COR-L47 (cell line): Measurements from ENCODE around the gene FANCC.

Experiments
- DNase-seq: peaks from one replicate; lab custom pipeline; 2025; lab: John Stamatoyannopoulos, UW

FANCC gene

DNA sequence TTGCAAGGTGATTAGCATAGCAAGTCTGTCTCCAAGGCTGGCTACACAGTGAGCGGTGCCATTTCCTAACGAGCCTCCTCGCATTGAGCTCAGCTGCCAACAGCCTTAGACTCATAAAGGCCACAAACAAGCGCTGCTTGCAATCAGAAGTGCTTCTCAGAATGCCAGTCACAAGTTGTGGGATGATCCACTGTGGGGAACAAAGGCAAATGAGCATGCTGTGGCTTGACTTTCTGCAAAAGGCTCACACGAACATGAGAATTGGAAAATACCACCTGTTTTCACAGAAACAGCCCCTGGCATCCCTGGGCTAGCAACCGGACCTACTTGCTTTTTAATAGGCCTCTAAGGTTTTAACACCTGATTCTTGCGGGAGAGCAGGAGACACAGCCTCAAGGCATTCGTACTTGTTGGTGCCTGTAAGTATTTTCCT is 215.5 kb downstream of the FANCC start:
- no peak for DNase-seq

DNA sequence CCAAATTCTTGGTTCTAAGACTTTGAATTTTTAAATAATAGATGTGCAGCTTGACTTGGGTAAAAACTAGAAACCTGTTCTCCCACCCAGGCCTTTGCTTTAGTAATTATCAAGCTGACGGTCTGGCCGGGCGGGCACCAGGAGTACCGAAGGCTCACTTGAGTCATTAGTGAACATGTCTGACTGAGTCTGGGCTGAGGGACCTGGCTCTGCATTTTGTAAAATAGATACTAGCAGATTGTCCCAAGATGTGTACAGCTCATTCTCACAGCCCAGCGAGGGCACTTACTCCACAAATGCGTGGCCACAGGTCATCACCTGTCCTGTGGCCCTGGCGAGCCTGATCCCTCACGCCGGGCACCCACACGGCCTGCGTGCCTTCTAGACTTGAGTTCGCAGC is 216.2 kb downstream of the FANCC start:
- DNase-seq, result no peak

DNA sequence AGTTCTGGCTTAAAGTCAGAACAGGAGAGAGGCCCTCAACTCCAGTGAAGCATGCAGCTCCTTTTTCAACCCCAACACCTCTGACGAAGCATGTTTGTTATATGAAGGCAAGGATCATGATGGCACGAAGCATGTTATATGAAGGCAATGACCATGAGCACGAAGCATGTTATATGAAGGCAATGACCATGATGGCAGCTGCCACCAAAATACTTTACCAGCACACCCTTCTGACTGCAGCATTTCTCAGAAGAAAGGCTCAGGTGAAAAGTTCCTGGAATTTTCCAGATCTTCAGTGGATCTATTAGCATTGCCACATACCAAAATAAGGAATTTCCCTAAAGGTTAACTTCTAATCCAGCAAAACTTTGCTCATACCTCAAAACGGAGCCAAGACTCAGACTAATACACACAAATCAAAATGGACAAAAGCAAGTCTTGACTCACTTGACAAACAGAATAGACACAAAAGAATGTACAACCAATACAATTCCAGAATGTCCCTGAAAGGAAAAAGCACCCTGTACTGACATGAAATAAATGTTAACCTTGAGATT is 217.4 kb downstream of the FANCC start:
- DNase-seq, result no peak

DNA sequence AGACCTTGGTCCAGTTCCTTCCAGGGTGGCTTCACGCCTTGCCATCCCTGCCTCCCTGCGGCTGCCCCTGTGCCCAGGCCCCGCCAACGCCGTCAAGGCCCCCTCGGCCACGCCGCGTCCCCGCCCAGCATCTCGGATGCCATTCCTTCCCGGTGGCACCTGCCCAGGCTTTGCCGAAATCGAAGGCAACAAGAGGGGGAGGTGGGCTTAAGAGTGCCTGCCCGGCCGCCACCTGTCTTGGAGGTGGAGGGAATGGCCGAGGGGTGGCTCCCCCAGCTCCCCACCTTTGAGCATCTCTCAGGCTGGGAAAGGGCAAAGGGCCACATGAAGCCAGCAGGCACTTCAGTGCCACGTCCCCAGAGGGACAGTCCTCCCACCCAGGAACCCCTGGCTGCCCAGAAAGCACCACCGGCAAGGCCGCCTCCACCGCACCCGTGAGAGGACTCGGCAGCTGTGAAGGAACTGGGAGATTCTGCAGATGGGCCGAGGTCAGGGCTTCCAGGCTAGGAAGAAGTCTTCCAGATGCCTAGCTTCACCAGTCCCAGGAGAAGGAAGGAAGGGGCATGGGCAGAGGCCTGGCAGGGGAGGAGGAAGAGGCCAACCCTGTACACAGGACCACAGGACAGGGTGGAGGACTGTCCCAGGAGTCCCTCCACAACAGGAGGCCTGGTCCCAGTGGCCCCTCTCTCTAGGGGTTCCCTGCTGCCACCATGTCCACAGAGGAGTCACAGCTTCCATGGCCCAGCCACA is 218.0 kb downstream of the FANCC start:
- DNase-seq, result no peak

DNA sequence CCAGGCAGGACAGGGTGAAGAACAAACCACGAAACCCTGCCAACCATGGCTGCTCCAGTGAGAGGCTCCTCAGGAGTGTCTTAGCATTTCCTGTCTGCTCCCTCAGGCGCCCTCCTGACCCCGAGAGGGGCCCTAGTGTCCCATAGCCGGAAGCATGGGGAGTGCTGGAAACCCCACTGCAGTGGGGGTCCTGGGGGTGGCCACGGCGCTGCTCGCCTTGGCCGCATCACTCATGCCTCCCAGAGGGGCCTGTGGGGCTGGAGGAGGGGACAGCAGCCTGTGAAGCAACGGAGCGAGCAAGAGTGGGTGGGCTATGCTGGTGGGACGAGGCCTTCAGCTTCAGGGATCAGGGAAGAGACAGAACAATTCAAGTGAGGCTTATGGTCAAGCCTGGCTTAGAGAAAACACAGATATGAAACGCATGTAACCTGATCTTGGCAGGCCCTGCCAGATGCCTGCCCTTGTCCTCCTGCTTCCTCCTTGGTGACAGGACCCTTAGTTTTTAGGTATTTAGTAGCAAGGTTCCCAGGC is 219.1 kb downstream of the FANCC start:
- no peak for DNase-seq

DNA sequence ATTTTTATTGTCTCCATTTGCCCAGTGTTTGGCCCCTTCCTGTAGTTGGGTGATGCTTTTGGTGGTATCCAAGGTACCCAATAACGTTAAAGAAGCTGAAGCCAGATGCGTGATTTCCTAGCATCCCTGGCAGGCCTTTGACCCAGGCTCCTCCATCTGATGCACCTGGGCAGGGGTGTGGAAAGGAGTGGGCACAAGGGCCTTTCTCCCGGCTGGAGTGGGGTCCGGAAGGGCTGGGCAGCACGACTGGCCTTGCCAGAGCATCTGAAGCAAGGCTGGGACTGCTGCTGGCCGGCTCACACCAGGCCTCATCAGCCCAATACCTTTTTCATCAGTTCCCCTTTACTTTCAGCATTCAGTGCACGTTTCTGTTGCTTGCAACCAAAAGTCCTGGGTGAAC is 220.2 kb downstream of the FANCC start:
- DNase-seq, result no peak

DNA sequence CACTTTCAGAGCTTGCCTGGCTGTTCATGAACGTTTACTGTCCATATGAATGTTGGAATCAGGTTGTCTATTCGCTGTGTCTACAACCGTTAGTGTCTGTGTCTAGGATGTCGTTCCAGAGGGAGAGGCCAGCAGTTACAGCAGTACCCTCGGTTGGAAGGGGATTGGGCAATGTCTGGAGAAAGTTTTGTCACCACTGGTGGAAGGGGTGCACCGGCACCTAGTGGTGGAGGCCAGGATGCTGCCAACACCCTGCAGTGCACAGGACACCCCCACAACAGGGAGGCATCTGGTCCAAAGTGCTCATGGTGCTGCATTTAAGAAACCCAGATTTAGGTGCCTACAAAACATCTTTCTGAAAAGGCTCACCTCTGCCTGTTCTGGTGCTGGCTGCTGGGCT is 220.7 kb downstream of the FANCC start:
- DNase-seq, result no peak

DNA sequence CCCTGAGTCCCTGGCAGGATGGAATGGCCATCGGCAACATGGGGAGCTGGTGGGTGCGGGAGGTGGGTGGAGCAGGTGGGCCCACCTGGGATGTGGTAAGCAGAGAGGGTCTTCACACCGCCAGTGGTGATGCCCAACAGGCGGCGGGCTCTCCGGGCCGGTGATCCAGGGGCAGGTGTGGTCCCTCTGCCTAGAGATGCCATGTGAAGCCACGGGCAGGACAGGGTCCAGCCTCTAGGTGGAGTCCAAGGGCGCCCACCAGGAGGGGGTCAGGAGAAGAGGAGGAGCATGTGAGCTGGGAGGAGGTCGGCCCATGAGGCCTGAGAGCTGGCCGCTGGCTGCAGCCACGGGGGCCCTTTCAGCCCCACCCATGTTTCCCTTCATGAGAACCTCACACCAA is 221.1 kb downstream of the FANCC start:
- no peak for DNase-seq

DNA sequence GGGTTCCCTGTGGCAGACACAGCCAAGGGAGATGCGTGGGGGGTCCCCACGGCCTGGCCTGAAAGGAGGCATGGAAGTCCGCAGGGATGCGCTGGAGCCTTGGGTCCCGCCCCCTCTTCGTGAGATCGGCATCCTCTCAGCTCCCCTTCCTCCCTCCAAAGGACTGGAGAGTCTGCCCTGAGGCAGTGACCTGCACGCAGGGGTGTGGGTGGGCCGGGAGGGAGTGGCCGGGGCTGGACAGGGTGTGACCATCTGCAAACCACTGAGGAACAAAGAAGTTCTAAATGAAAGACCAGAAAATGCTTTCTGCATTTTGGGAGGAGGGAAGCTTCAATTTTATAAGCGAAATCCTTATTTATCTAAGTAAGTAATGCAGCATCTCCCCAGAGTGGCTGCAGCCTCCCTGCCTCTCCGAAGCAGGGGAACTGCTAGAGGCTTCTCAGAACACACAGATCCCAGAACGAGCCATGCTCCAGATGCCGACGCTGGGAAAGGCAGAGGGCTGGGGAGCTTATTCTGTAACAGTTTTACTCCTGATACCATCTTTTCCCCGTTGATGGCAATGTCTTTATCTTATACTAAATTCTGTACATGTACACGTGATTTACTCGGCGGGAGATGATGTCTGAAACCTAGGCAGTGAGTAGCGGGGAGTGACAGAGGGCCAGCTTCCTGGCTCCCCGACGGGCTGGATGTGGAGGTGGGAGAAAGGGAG is 221.7 kb downstream of the FANCC start:
- DNase-seq, result no peak

DNA sequence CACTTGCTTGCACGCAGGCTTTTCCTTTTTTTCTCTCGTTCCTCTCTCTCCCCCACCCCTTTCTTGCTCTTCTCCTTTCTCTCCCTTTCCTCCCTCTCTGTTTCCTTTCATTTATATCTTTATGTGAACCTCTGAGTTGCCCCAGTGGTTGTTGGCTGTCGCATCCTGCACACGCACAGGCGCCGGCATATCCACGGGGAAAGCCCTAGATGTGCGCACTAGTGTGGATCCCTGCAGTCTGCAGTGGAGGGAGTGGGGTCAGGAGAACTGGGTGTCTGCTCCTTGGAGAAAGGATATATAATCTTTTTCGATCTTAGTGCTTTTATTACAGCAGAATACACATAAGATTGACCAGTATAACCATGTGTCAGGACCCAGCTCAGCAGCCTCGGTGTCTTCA is 223.5 kb downstream of the FANCC start:
- no peak for DNase-seq

DNA sequence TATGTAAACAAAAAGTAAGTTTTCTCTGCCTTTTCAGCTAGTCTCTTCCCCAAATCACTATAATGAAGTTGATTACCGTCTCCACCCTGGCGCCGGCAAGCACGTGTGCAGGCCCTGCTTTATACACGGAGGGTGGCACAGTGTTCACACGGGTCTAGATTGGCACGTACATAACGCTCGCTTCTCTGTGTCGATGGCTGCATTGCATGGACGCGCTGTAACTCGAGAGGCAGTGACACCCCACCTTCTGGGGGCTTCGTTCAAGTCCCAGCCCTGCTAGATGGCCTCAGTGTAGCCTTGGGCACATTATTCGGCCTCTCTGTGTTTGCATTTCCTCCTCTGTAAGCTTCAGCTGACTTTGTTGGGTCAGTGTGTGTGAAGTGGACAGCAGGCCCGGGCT is 223.9 kb downstream of the FANCC start:
- DNase-seq, result no peak

DNA sequence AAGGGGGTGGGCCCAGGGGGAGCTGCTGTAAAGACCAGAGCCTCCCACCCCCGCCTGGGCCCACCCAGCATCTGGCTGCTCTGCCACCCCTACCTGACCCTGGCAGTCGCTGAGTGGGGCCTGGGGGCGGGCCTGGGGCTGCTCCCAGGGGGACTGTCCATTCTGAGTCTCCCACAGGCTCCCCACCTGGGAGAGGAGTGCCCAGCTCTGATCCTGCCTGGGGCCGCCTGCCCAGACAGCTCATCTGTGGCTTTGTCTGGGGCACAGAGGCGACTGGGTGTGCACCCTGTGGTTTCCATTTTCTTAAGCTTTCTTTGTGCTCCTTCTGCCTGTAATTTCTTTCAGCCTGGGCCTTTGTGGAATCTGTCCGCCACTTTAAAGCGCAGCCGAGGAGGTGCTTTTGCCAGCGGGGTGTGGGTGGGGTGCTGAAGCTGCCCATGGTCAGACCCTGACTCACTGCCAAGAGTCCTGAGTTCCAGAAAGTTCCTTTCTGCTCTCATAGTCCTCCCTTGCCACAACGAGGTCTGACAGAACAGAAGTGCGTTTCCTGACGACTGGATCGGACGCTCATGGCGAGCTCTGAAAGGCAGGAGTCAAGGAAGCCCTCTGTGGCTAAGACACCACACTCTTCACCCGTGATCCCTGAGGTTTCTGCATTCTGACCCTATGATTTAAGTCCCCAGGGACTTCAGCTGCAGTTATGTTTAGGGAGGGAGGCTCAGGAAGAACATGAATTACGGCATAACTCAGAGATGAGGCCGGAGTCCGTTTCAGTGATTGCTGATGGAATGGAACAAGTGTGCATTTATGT is 225.0 kb downstream of the FANCC start:
- DNase-seq, result no peak

DNA sequence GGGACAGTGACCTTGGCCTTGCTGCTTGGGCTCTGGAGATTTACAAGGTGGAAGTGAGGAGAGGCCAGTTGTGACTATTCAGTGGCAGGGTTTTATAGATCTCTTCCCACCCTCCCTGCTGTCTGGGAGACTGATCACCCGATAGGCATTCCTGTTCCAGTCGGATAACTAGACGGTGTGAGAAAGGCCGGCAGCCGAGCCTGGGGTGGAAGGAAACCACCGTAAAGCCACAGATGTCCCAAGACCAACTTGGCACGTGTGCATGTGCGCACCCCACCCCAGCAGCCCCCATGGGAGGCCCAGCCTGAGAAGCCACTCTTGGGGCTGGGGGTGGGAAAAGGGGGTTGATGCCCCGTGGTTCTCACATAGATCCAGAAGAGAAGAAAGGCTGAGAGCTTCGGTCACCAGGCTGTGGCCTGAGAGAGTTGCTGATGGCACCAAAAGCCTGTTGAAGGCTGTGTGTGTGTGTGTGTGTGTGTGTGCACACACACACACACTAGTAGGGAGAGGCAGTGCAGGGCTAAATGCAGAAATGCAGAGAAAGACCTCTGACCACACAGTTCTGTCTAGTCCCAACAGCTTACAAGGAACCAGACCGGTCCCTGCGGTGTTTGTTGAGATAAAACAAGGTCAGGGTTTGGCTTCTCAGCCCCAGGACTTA is 225.8 kb downstream of the FANCC start:
- no peak for DNase-seq

DNA sequence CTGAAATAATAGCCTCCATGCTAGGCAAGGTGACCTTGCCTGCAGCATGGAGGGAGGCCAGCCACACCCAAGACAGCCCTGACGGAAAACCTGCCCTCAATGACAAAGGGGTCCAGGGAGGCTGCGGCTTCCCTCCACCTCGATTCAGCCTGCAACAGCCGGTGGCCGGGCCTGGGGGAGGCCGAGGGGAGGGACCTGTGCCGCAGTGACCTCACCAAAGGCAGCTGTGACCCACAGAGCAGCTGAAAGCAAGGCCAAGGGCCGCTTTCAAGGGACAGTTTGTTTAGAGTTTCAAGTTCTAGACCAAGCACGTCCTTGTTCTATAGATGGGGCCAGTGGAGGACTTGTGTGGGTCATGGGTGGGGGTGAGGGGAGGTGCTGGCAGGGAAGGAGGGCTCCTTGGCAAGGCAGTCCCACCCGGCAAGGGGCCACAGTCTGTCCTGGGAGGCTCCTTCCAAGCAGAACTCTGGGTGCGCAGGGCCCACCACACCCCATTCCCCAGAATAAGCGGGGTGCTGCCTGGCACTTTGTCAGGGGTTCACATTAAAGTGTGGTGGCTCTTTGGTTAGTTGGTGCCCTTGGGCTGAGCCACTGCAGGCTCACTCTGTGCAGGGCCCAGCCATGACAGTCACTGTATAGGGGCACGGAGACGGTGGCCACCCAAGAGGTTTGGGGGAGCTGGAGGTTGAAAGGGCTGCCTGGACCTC is 226.5 kb downstream of the FANCC start:
- DNase-seq, result no peak

DNA sequence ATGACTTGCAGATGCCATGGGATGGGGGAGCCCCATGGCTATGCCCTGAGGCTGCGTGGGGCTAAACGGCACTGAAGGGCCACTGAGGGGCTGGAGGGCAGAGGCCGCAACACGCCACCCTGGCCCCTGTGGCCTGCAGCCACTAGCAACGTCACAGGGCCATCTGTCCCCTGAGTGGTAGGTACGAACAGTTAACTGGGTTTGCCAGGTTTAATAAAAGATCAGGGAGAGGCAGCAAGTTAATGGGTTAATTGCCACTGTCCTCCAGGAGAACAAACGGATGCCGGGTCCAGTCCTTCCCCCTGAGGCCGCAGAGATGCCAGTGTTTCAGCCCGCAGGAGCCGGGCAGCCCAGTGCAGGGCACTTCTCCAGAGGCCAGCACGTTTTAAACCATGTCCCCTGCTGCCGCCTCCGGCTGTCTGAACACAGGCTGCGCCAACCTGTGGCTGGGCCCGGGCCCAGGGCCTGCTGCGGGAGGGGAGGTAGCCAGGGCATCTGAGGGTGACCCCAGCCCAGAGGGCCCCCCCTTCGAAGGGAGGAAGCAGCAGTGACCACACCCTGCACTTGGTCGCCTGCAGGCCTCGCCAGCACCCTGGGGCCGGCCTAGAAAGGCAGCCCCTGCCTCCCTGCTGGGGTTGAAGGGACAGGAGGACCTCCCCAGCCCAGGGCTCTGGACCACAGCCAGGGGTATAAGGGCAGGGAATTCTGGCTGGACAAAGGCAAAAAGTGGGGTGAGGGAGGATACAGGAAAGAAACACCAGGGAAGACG is 227.3 kb downstream of the FANCC start:
- DNase-seq, result no peak

DNA sequence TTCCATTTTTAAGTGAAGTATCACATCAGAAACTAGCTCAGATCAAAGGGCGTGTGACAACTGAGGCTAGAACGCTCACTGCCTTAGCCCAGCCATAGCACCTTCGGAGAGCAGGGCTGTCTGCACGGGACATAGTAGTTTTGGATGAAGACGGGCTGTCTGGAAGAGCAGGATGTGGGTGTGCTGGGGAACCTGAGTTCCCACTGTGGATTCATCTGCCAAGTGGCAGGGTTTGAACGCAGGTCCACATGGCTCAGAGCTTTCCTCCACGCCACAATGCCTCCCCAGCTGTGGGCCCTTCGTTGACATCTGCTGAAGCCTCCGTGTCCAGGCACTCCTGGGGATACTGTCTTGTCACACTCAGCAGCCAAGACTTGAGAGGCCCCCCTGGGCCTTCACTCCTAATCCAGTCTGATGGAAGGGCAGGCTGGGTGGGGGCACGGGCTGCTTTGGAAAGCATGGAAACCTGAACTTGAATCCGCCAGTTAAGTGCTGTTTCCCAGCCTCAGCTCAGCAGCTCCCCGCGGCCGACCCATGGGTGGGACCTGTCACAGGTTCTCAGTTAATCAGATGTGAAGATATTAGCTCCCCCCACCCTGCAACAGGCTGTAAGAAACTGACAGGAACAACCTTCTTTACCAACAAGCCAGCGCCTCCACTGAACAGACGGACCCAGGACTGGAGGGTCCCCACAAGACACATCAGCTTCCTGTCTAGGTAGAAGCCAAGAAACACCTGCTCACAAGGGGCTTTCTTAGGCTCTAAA is 228.1 kb downstream of the FANCC start:
- no peak for DNase-seq

DNA sequence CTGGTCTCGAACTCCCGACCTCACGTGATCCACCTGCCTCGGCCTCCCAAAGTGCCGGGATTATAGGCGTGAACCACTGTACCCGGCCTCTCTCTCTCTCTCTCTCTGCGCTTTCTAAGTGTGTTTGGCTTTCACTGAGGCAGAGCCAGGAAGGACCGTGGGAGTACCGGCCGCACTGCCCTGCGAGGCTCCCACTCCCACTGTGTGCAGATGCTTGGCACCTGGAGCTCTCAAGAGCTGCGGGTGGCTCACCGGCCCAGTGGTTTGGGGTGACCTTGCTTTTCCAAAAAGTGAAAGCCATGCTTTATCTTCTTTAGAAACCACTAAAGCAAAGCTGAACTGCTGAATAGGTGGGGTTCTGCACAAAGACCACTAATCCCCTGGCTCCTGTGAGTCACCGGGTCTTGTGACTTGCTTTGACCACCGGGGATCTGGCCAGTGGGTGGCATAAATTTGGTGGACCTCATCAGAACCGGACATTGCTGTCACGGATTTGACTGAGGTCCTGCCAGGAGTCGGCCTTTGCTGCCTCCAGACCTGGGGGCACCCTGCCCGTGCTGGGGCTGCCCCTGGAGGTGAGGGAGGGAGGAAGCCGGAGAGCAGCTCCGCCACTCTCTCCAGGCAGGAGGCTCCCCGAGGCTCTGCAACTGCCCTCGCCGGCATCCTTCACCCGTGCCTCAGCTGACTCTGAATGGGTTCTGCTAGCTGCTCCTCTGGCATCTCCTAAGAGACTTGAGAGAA is 228.9 kb downstream of the FANCC start:
- no peak for DNase-seq

DNA sequence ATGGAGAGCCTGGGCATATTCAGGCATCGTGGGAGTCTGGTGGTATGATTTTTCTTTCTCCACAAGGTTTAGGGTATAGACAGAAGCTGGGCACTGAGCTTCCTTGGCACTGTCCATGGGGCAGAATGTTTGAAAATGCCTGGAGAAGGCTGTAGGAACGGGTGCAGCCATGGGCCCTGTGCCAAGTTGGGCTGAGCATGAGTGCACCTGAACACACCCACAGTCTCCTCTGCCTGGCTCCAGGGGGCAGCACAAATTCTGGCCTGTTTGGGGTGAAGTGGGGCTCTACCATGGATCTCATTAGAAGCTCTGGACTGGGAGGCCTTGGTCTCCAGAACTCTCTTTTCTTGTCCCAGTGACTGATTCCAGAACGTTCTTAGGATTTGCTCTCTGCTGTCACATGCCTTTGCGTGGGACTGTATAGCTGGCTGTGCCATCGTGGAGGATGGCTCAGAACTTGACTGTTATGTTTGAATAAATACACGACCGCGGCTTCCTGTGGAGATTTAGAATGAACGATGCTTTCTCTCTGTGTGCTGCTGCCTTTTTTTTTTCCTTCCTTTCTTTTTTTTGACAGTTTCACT is 229.8 kb downstream of the FANCC start:
- DNase-seq, result peak; percentile 28

DNA sequence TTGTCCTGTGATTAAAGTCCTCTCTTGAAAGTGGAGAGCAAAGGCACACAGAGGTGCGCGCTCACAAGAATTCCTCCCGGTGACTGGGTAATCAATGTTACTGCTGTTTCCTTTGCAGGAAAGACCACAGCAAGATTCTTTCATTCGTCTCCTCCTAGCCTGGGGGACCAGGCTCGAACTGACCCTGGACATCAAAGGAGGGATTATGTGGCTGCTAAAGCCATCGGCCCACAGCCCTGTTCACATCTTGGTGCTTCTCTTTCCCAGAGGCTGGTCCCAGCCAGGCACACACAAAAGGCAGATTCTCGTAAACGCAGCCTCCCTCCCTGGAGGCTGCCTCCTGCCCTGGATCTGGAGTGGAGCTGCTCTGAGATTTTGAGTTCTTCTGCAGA is 230.9 kb downstream of the FANCC start:
- no peak for DNase-seq
